Raji (cell line): ENCODE data around the gene CENPP.

Source experiments
- POLR2A ChIP-seq: IDR thresholded peaks from 2 replicates; pipeline ENCODE4 v1.6.1; 2011; ENCODE audit warnings: low read depth, low read length, control low read depth; ENCODE audit not compliant: insufficient read depth

CENPP gene

GRCh38 chr9:92528522-92528849 lies 202.7 kb downstream of the CENPP start:
- TF ChIP-seq POLR2A, result no peak

- TF ChIP-seq POLR2A, result no peak
These were observed 203.4 kb downstream of the CENPP start for GRCh38 chr9:92529124-92529523.

- TF ChIP-seq POLR2A, result no peak
These were observed 205.1 kb downstream of the CENPP start for GRCh38 chr9:92530893-92531292.

GRCh38 chr9:92534204-92534603 lies 208.5 kb downstream of the CENPP start:
- TF ChIP-seq POLR2A, result no peak

- TF ChIP-seq POLR2A, result no peak
These were observed 208.9 kb downstream of the CENPP start for GRCh38 chr9:92534674-92535073.

- TF ChIP-seq POLR2A, result no peak
These were observed 210.4 kb downstream of the CENPP start, which contains the start of gene ECM2 for GRCh38 chr9:92535940-92536850. Gene ECM2 (minus strand): TSS chr9:92535990. CDS start chr9:92522866, 13,124 bp downstream.

- no peak for TF ChIP-seq POLR2A
These were observed 212.8 kb downstream of the CENPP start for GRCh38 chr9:92538541-92538940.

- no peak for TF ChIP-seq POLR2A
These were observed 218.2 kb downstream of the CENPP start for GRCh38 chr9:92543972-92544371.

- no peak for TF ChIP-seq POLR2A
These were observed 219.3 kb downstream of the CENPP start for GRCh38 chr9:92545002-92545510.

GRCh38 chr9:92547356-92547755 lies 221.6 kb downstream of the CENPP start:
- no peak for TF ChIP-seq POLR2A

- TF ChIP-seq POLR2A, result no peak
These were observed 225.0 kb downstream of the CENPP start for GRCh38 chr9:92550765-92551164.

- no peak for TF ChIP-seq POLR2A
These were observed 233.0 kb downstream of the CENPP start for GRCh38 chr9:92558612-92559374.

GRCh38 chr9:92561374-92562330 lies 235.9 kb downstream of the CENPP start:
- no peak for TF ChIP-seq POLR2A

- TF ChIP-seq POLR2A, result no peak
These were observed 236.8 kb downstream of the CENPP start for GRCh38 chr9:92562461-92562967.
